ENCODE measurements around the gene PIGP.
"Not testable (repeated sequence)": the region's sequence is repeated elsewhere in the genome, so short reads cannot be mapped to it uniquely, and the experiment has no call there.

The PIGP gene

DNA sequence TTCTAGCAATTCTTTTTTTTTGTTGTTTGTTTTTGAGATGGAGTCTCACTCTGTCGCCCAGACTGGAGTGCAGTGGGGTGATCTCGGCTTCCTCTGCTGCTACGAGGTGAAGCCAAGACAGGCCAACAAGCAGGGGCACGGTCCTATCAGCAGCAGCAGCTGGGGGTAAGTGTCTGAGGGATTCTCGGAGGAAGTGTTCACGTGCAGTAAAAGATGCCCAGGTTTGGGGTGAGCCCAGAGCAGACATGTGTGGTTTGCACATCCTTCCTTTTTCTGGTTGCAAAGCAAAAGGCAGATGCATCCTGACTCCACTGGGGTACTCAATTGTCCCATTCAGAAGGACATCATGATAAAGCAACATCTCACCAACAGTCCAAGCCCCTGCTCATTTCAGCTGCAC is 27.7 kb downstream of the PIGP start:
- no peaks in the 10 kb centered on the region for H3K36me3 Mint-ChIP-seq
- H3K27me3 Mint-ChIP-seq = peaks cover 28% of the 10 kb centered on the region
- H3K9me3 Mint-ChIP-seq = no peaks in the 10 kb centered on the region
- DNase-seq = peak; percentile 45
- no peak overlapping the region for H3K27ac Mint-ChIP-seq
- CTCF ChIA-PET = interaction anchor here (0.9 kb wide), 1 partner anchor 35 kb away, joined by 3 read pairs; no protein-coding TSS in a partner anchor
- H3K4me1 Mint-ChIP-seq = peaks cover 15% of the 10 kb centered on the region
- H3K4me3 Mint-ChIP-seq = no peak overlapping the region

DNA sequence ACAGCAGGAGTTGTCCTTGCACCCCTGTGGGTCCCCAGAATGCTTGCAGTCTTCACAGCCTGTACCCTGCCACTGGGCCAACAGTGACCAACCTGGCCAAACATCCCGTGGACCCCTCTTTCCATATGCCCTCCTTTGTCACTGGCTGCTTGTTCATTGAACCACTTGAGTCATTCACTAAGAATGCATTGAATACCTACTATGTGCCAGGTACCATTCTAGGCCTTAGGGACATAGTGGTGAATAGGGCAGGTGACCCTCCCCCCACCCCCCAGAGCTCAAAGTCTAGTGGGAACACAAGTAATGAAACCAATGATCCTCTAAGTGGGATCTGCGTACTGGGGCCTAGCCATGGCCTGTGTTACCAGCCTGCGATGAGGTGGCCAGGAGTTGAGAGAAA is 28.2 kb downstream of the PIGP start:
- no peak for DNase-seq

DNA sequence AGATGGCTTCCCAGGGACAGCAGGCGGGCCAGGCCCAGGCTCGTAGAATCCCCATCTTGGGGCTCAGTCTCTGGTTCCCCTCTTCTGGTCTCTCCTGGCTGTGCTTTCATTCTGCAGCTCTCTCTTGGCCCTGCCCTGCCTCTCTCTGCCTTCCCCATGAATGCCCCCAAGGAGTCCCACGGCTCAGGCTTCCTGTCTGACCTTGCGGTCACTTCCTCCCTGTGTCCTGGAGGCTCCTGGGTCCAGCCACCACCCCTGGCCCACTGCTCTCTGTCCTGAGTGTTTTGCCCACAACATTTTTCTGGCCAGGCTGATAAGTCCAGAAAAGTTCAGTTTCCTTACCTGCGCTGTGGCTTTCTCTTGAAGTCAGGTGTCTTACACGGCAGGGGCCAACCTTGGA is 29.1 kb downstream of the PIGP start:
- CTCF ChIA-PET = no interaction called here
- Mint-ChIP-seq H3K4me1 (peaks cover 15% of the 10 kb centered on the region), H3K9me3 (no peaks in the 10 kb centered on the region), H3K27ac (no peak overlapping the region), H3K27me3 (peaks cover 32% of the 10 kb centered on the region), H3K4me3 (no peak overlapping the region), H3K36me3 (no peaks in the 10 kb centered on the region)
- no peak for DNase-seq

More for the DNA sequence above, 28.2 kb downstream of the PIGP start:
- H3K9me3 Mint-ChIP-seq = no peaks in the 10 kb centered on the region
- no peak overlapping the region for H3K27ac Mint-ChIP-seq
- peaks cover 15% of the 10 kb centered on the region for H3K4me1 Mint-ChIP-seq
- H3K27me3 Mint-ChIP-seq = peaks cover 27% of the 10 kb centered on the region
- no peaks in the 10 kb centered on the region for H3K36me3 Mint-ChIP-seq
- CTCF ChIA-PET = no interaction called here
- no peak overlapping the region for H3K4me3 Mint-ChIP-seq

DNA sequence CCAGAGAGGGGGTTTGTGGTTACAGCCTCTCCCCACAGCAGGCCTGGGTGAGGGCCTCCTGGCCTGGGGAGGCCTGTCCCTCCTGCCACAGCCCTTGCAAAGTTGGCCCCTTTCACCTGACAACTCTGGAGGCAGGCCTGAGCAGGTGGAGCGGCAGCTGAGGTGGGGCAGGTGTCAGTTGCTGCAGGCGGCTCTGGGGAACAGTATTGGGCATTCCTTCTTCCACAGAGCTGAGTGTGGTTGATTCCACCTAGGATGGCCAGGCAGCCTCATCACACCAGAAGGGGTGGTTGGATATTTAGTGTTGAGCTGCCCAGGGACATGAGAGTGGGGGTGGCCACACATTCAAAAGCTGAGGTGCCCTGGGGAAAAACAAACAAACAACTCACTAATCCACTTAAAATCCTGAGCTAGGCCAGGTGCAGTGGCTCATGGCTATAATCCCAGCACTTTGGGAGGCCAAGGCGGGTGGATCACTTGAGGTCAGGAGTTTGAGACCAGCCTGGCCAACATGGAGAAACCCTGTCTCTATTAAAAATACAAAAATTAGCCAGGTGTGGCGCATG is 31.1 kb downstream of the PIGP start:
- no peak for DNase-seq
- H3K27me3 Mint-ChIP-seq = peaks cover 23% of the 10 kb centered on the region
- H3K36me3 Mint-ChIP-seq = no peaks in the 10 kb centered on the region
- H3K27ac Mint-ChIP-seq = no peak overlapping the region
- CTCF ChIA-PET = no interaction called here
- no peaks in the 10 kb centered on the region for H3K9me3 Mint-ChIP-seq
- peaks cover 15% of the 10 kb centered on the region for H3K4me1 Mint-ChIP-seq
- no peak overlapping the region for H3K4me3 Mint-ChIP-seq

DNA sequence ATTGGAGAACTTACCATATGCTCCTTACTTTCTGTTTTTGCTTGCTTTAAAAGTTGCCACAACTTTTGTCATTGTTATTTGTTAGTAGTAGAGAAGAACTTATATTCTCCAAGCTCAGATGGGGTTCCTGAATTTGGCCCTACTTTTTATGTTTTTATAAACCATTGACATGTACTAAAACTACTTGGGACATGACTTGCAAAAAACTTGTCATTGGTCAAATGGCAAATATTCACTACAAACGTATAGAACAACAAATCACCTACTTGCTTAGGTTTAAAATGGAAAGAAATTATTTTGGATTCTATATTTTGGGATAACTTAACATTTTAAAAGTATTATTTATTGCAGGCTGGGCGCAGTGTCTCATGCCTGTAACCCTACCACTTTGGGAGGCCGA is 32.7 kb downstream of the PIGP start:
- CTCF ChIA-PET = no interaction called here
- Mint-ChIP-seq H3K4me3 (no peak overlapping the region), H3K9me3 (no peaks in the 10 kb centered on the region), H3K27ac (no peak overlapping the region), H3K4me1 (peaks cover 9% of the 10 kb centered on the region), H3K36me3 (no peaks in the 10 kb centered on the region), H3K27me3 (peaks cover 18% of the 10 kb centered on the region)
- no peak for DNase-seq

DNA sequence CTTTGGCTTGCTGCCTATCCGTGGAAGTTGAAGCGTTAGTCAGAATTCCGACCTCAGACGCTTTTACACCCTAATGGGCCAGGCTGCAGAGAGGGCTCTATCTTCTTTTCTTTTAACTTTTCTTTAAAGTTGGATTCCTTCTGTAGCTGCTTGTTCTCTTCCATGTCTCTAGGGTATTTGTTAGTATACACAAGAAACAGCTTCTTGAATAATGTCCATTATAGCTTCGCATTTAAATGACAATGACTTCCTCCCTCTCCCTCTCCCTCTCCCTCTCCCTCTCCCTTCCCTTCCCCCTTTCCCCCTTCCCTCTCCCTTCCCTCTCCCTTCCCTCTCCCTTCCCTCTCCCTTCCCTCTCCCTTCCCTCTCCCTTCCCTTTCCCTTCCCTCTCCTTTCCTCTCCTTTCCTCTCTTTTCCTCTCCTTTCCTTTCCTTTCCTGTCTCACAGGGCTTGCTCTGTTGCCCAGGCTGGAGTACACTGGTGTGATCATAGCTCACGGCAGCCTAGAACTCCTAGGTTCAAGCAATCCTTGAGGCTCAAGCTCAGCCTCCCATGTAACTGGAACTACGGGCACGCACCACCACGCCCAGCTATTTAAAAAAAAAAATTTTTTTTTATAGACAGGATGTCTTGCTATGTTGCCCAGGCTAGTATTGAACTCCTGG is 33.3 kb downstream of the PIGP start:
- Mint-ChIP-seq H3K4me1 (peaks cover 2% of the 10 kb centered on the region), H3K9me3 (no peaks in the 10 kb centered on the region), H3K4me3 (no peak overlapping the region), H3K27ac (no peak overlapping the region), H3K27me3 (peaks cover 15% of the 10 kb centered on the region), H3K36me3 (no peaks in the 10 kb centered on the region)
- CTCF ChIA-PET = interaction anchor here (0.7 kb wide), 1 partner anchor 30 kb away, joined by 4 read pairs; no protein-coding TSS in a partner anchor
- DNase-seq = no peak

DNA sequence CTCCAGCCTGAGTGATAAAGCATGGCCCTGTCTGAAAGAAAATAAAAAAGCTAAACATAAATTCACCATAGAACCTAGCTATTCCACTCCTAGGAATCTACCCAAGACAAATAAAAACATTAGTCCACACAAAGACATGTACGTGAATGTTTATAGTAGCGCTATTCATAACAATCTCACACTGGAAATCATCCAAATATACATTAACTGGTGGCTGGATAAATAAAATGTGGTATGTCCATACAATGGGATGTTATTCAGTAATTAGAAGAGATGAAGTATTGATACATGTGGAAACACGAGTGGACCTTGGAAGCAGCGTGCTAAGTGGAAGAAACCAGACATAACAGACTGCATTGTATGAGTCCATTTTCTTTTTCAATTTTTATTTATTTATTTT is 36.7 kb downstream of the PIGP start:
- Mint-ChIP-seq H3K9me3 (no peaks in the 10 kb centered on the region), H3K4me3 (no peak overlapping the region), H3K36me3 (no peaks in the 10 kb centered on the region), H3K4me1 (no peaks in the 10 kb centered on the region), H3K27ac (no peak overlapping the region), H3K27me3 (peaks cover 11% of the 10 kb centered on the region)
- CTCF ChIA-PET = no interaction called here
- DNase-seq = no peak

DNA sequence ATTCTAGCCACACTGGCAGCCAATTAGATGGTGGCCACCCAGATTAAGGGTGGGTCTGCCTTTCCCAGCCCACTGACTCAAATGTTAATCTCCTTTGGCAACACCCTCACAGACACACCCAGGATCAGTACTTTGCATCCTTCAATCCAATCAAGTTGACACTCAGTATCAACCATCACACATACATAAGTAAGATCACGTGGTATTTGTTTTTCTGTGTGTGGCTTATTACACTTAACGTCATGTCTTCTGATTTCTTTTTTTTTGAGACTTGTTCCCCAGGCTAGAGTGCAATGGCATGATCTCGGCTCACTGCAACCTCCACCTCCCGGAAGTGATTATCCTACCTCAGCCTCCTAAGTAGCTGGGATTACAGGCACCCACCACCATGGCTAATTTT is 38.5 kb downstream of the PIGP start:
- H3K36me3 Mint-ChIP-seq, H3K4me3 Mint-ChIP-seq, H3K4me1 Mint-ChIP-seq, DNase-seq, H3K27ac Mint-ChIP-seq, H3K9me3 Mint-ChIP-seq, CTCF ChIA-PET: not testable (repeated sequence)
- peaks cover 11% of the 10 kb centered on the region for H3K27me3 Mint-ChIP-seq

DNA sequence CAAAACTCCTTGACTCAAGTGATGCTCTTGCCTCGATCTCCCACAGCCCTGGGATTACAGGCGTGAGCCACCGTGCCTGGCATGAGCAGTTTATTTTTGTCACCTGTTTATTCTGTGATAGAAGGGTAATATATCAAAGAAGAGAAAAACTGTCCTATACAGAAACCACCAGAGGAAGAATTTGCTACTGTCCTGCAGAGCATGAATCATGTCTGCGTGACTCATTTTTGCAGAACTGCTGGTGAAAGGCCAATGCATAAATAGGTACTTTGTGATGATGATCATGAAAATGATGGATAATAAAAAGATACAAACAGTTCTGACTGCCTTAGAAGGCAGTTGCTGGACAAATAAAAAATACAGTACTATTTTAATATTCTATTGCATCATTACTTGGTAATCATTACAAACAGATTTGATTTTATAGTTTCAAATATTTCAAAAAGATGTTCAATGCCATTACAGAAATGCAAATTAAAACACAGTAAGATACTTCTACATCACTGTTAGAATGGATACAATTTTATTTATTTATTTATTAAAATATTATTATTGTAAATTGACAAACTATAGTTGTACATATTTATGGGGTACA is 39.9 kb downstream of the PIGP start:
- H3K36me3 Mint-ChIP-seq = no peaks in the 10 kb centered on the region
- H3K4me1 Mint-ChIP-seq = no peaks in the 10 kb centered on the region
- peaks cover 4% of the 10 kb centered on the region for H3K27me3 Mint-ChIP-seq
- H3K9me3 Mint-ChIP-seq = no peaks in the 10 kb centered on the region
- H3K27ac Mint-ChIP-seq = no peak overlapping the region
- no peak for DNase-seq
- H3K4me3 Mint-ChIP-seq = no peak overlapping the region
- CTCF ChIA-PET = no interaction called here

DNA sequence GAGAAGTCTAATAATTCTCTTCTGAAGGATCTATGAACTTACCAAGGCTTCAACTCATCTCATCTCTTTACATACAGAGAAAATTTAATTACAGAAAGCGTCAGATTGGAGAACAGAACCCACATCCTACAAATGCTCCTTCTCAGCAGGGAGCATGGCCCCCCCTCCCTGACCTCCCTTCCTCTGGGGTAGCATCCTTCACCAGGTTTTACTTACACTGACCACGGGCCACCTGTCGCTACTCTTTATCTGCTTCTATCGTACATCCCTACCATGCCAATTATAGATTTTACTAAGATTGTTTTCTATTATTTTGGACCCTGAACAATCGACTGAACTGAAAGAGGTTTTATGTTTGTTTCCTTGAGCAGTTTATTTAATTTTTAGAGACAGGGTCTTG is 40.6 kb downstream of the PIGP start:
- Mint-ChIP-seq H3K9me3 (no peaks in the 10 kb centered on the region), H3K27me3 (peaks cover 4% of the 10 kb centered on the region), H3K4me1 (no peaks in the 10 kb centered on the region), H3K27ac (no peak overlapping the region), H3K4me3 (no peak overlapping the region), H3K36me3 (no peaks in the 10 kb centered on the region)
- CTCF ChIA-PET = no interaction called here
- no peak for DNase-seq

DNA sequence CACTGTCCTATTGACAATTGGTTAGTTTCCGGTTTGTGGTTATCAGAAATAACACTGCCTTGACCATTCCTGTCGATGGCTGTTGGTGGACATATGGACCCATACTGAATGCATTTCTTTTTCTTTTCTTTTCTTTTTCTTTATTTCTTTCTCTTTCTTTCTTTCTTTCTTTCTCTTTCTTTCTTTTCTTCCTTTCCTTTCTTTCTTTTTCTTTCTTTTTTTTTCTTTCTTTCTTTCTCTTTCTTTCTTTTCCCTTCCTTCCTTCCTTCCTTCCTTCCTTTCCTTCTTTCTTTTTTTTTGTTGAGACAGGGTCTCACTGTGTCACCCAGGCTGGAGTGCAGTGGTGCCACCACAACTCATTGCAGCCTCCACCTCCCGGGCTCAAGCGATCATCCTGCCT is 42.0 kb downstream of the PIGP start:
- Mint-ChIP-seq H3K4me1 (no peaks in the 10 kb centered on the region), H3K36me3 (no peaks in the 10 kb centered on the region), H3K27me3 (peaks cover 13% of the 10 kb centered on the region), H3K27ac (no peak overlapping the region), H3K4me3 (no peak overlapping the region), H3K9me3 (no peaks in the 10 kb centered on the region)
- CTCF ChIA-PET = no interaction called here
- DNase-seq = no peak

DNA sequence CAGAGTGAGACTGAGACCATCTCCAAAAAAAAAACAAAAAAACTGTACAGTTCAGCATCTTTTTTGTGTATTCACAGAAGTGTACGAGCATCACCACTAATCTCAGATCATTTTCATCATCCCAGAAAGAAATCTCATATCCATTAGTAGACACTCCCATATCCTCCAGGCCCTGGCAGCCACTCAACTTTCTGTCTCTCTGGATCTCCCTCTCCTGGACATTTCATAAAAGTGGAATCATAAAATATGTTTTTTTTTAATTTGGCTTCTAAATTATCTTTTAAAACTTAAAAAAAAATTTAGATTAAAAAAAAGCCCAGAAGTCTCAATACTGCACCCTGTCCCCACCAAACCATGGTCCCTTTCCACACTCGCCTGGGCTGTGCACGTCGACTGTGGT is 44.3 kb downstream of the PIGP start:
- Mint-ChIP-seq H3K36me3 (no peaks in the 10 kb centered on the region), H3K27me3 (peaks cover 13% of the 10 kb centered on the region), H3K4me3 (no peak overlapping the region), H3K9me3 (no peaks in the 10 kb centered on the region), H3K27ac (no peak overlapping the region), H3K4me1 (no peaks in the 10 kb centered on the region)
- no peak for DNase-seq
- CTCF ChIA-PET = no interaction called here

DNA sequence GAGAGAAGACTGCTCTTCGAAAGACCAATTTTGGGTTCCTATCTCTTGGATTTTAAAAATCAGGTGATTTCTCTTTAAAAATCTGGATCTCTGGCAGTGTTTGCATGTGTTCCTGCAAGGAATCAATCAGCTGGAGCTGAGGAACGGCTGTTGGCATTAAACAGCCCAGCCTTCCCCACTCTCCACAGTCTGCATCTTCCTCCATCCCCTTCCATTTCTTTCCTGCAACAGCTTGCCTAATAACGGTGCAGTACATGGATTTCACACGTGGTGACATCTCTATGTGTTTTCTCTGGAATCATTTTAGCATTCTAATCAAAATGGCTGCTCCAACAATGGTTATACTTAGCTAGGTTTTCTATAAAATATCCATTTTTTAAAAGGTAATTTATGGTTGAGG is 46.4 kb downstream of the PIGP start:
- no peak for DNase-seq
- H3K4me3 Mint-ChIP-seq = no peak overlapping the region
- no peaks in the 10 kb centered on the region for H3K4me1 Mint-ChIP-seq
- peaks cover 13% of the 10 kb centered on the region for H3K27me3 Mint-ChIP-seq
- H3K27ac Mint-ChIP-seq = no peak overlapping the region
- CTCF ChIA-PET = interaction anchor here (1.3 kb wide), 1 partner anchor 17 kb away, joined by 4 read pairs; no protein-coding TSS in a partner anchor
- no peaks in the 10 kb centered on the region for H3K9me3 Mint-ChIP-seq
- H3K36me3 Mint-ChIP-seq = no peaks in the 10 kb centered on the region

DNA sequence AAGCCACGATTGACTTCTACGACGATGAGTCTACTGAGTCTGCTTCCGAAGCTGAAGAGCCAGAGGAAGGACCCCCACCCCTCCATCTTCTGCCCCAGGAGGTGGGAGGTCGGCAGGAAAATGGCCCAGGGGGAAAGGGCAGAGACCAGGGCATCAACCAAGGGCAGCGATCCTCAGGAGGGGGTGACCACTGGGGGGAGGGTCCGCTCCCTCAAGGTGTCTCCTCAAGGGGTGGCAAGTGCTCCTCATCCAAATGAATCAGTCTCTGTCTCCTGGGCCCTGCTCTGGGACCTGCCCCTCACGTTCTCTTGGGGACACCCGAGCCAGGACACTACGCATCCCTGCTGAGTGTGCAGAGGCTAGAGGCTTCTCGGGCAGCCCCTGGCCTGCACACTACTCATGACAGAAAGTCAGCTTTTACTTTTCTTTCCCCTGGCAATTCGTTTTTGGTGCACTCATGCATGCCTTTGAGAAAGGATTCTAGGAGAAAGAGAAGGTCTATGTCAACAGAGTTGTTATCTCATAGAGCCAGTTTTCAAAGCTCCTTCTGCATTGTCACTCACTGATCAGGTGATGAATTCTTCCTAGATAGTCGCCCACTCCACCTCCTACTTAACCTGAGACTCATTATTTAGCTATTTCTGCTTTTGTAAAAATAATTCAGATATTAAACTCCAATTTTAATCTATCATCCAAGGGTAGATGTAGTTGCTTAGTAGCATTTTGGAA is 54.8 kb downstream of the PIGP start:
- CTCF ChIA-PET = interaction anchor here (1.4 kb wide), 1 partner anchor 8 kb away, joined by 4 read pairs; no protein-coding TSS in a partner anchor
- Mint-ChIP-seq H3K27ac (no peak overlapping the region), H3K9me3 (no peaks in the 10 kb centered on the region), H3K4me1 (no peaks in the 10 kb centered on the region), H3K36me3 (no peaks in the 10 kb centered on the region), H3K27me3 (peaks cover 16% of the 10 kb centered on the region), H3K4me3 (no peak overlapping the region)
- DNase-seq = no peak
